Brain microvascular endothelial cell (primary cell): ENCODE data around the gene ARHGAP10.

Source experiments
- DNase-seq: peaks from one replicate; pipeline ENCODE4 v3.0.0-alpha.2; 2020
- H3K27ac ChIP-seq: fragments of 250-450 bp; sonication (Bioruptor Pico); 2 replicates; pipeline ENCODE4 v1.5.1; 2020; ENCODE audit warnings: mild to moderate bottlenecking, moderate library complexity
- H3K27me3 ChIP-seq: fragments of 250-450 bp; sonication (Bioruptor Pico); replicated peaks from 2 replicates; pipeline ENCODE4 v1.5.1; 2020; ENCODE audit warnings: mild to moderate bottlenecking
- H3K36me3 ChIP-seq: fragments of 250-450 bp; sonication (Bioruptor Pico); replicated peaks from 2 replicates; pipeline ENCODE4 v1.5.1; 2020; ENCODE audit warnings: mild to moderate bottlenecking
- H3K4me3 ChIP-seq: 2 replicates; pipeline ENCODE4 v1.5.1; 2011; ENCODE audit warnings: low read depth, mild to moderate bottlenecking, control low read depth, low read length, moderate library complexity
- CTCF ChIP-seq: IDR thresholded peaks from 2 replicates; pipeline ENCODE4 v1.5.1; 2011; ENCODE audit warnings: low read depth, mild to moderate bottlenecking, moderate library complexity, low read length, control low read depth, inconsistent platforms; ENCODE audit errors: missing control alignments
- in situ Hi-C: cut with HindIII; loops from 2 replicates; pipeline ENCODE4 v1.10.0; 2017; ENCODE audit warnings: low sequenced_read_pairs, low pct_ligation_motif_present

ARHGAP10 gene

DNA sequence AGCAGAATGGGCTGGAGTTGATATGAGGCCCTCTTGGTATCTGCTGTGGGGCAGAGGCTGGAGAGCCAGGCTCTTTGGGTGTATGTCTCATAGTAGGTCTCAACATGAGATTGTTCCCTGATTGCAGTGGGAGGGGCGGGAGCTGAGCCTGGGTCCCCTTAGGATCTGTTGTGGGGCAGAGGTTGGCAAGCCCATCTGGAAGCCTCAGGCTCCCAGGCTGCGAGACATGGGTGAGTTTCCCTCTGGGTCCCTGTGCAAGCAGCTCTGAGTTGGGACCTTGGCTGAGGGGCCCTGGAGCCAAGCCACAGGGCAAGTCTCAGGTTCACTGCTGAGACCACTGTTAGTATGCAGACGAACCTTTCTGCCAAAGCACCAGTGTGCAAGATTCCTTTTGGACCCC lies 201.9 kb downstream of the ARHGAP10 start:
- no peak for TF ChIP-seq CTCF
- H3K27ac ChIP-seq, result no peak overlapping the region
- in situ Hi-C loops, result no loop called here

DNA sequence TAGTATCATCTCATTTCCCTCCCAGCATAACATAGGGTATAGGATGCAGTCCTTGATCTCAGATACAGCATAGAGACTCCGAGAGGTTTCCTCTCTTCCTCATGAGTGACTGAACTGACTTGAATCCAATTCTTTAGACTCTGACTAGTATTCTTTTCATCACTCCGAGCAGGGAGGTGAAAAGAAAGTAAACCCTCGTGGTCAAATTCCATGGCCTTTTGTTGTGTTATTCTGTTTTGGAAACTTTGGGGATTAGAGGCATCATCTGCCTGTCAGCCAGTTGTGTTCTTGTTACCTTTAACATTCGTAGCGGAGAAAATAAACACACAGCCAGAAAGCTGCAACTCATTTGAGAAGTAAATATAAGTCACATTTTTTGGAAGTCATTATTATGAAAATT lies 206.6 kb downstream of the ARHGAP10 start:
- H3K27me3 ChIP-seq, result no peaks in the 10 kb centered on the region
- TF ChIP-seq CTCF, result no peak
- H3K27ac ChIP-seq, result no peak overlapping the region
- no peak for DNase-seq
- peaks cover 2% of the 10 kb centered on the region for H3K36me3 ChIP-seq
- no peak overlapping the region for H3K4me3 ChIP-seq
- in situ Hi-C loops, result no loop called here

More for the DNA sequence above, 201.9 kb downstream of the ARHGAP10 start:
- Histone ChIP-seq H3K36me3 (peaks cover 4% of the 10 kb centered on the region), H3K27me3 (no peaks in the 10 kb centered on the region), H3K4me3 (no peak overlapping the region)
- DNase-seq, result no peak

DNA sequence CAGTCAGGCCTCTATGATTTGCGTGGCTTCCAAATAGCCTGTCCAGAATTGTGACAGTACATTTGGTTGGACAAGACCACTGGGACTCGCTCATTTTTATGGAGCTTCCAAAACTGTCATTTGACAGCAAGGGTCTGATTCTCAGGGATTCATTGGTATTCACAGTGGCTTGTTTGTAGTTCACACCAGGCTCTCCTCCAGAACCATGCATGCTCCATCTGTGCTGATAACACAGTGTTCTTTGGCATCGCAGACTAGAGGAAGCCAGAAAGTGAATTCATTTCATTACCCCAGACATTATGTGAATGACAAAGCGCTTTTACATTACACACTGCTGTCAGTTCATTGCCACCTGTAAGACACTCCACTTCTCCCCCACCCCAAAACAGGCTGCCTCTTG lies 208.3 kb downstream of the ARHGAP10 start:
- peaks cover 2% of the 10 kb centered on the region for H3K36me3 ChIP-seq
- no peaks in the 10 kb centered on the region for H3K27me3 ChIP-seq
- peak; percentile 4 for DNase-seq
- in situ Hi-C loops, result no loop called here
- H3K27ac ChIP-seq, result no peak overlapping the region
- TF ChIP-seq CTCF, result no peak
- H3K4me3 ChIP-seq, result no peak overlapping the region

- no peak for DNase-seq
- Histone ChIP-seq H3K36me3 (peaks cover 2% of the 10 kb centered on the region), H3K27me3 (no peaks in the 10 kb centered on the region), H3K4me3 (no peak overlapping the region), H3K27ac (no peak overlapping the region)
- no peak for TF ChIP-seq CTCF
- in situ Hi-C loops, result no loop called here
These were observed 209.5 kb downstream of the ARHGAP10 start for GRCh38 chr4:147941373-147941772.

- no peaks in the 10 kb centered on the region for H3K36me3 ChIP-seq
- no peak for TF ChIP-seq CTCF
- in situ Hi-C loops, result no loop called here
- H3K4me3 ChIP-seq, result no peak overlapping the region
- no peak for DNase-seq
- H3K27me3 ChIP-seq, result no peaks in the 10 kb centered on the region
- H3K27ac ChIP-seq, result no peak overlapping the region
These were observed 210.8 kb downstream of the ARHGAP10 start for GRCh38 chr4:147942729-147943128.

DNA sequence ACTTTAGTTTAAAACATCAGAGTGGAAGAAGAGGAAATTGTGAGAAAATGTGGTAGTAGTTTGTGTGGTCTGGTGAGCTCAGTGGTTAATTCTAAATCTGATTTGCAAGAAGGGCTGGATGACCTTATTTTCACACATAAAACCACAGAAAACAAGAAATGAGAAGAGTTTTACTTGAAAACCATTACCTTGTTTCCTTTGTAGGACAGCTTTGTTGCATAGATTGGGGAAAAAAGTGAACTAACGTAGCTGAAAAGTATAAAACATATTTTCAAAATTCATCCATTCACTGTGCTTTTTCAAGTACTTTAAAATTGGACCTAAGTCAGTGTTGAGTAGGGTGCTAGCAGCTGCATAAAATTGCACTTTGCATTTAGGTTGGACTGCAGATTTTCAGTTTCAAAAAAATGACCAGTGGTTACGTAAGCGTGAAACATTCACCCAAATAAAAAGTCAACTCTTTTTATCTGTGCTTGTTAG lies 211.3 kb downstream of the ARHGAP10 start:
- no peak overlapping the region for H3K27ac ChIP-seq
- no peak overlapping the region for H3K4me3 ChIP-seq
- TF ChIP-seq CTCF, result no peak
- in situ Hi-C loops, result no loop called here
- H3K27me3 ChIP-seq, result no peaks in the 10 kb centered on the region
- no peak for DNase-seq
- H3K36me3 ChIP-seq, result no peaks in the 10 kb centered on the region
